ENCODE results near the gene GRIN2A. TPM values are rescaled to one million over a fixed set of nuclear protein-coding genes. Genes with fewer than 3 reads are reported as not detected.

Gene GRIN2A
- total and polyA plus RNA-seq, 2 donors (not counting 3 experiments of a cell fraction or from before 2014, with no cell fraction given): not detected

- no peaks in the 10 kb centered on the region for H3K27me3 ChIP-seq (ENCODE audit: control insufficient read depth in 2 of 2, insufficient read depth in 2 of 2, low read length in 2 of 2)
- H3K79me2 ChIP-seq (ENCODE audit: control insufficient read depth, insufficient read depth, low read length): no peaks in the 10 kb centered on the region
- H4K20me1 ChIP-seq (replicated peaks; ENCODE audit: control insufficient read depth, extremely low read depth, insufficient read depth, low read length): no peaks in the 10 kb centered on the region
- intact Hi-C loops (cut with micrococcal nuclease): no loop called here
- BruUV-seq (replicated peaks): no TSS peak
- H3K36me3 ChIP-seq (ENCODE audit: control insufficient read depth in 2 of 2, extremely low read depth in 1 of 2, insufficient read depth in 2 of 2, low read length in 2 of 2): no peaks in the 10 kb centered on the region
- no peaks in the 10 kb centered on the region for H3K4me1 ChIP-seq (ENCODE audit: control insufficient read depth, extremely low read depth, insufficient read depth, low read length)
- no peak for TF ChIP-seq MYC (IDR thresholded peaks at IDR 0.05; ENCODE audit: low read depth, low read length)
- no peak for TF ChIP-seq CTCF (IDR thresholded peaks at IDR 0.05; ENCODE audit: extremely low read depth in 1 of 2, insufficient read depth in 1 of 2, low read depth in 1 of 2, low read length in 2 of 2)
- no peak for TF ChIP-seq JUN (IDR thresholded peaks at IDR 0.05; ENCODE audit: borderline replicate concordance, insufficient read depth, insufficient read length, low read depth)
- no peak for TF ChIP-seq EZH2 (IDR thresholded peaks at IDR 0.05; ENCODE audit: borderline replicate concordance, low read depth, low read length, severe bottlenecking)
- TF ChIP-seq FOS (IDR thresholded peaks at IDR 0.05; ENCODE audit: borderline replicate concordance, insufficient read depth, low read length): no peak
- no peak for TF ChIP-seq POLR2A (IDR thresholded peaks at IDR 0.05; ENCODE audit: low read depth, low read length)
- TF ChIP-seq POLR2AphosphoS5 (IDR thresholded peaks at IDR 0.05; ENCODE audit: insufficient read depth, low read depth, low read length): no peak
- no peak for TF ChIP-seq MAX (IDR thresholded peaks at IDR 0.05; ENCODE audit: insufficient read depth, insufficient read length)
- no peak for TF ChIP-seq GATA2 (IDR thresholded peaks at IDR 0.05; ENCODE audit: insufficient read depth, insufficient read length, low read depth, low read length)
- no peaks in the 10 kb centered on the region for H3K9me1 ChIP-seq (replicated peaks; ENCODE audit: control insufficient read depth, extremely low read depth, insufficient read depth, low read length)
- H3K4me2 ChIP-seq (ENCODE audit: insufficient read depth, low read length): no peak overlapping the region
- no peak for FAIRE-seq
- H3K4me3 ChIP-seq (replicated peaks in 1 of 3; ENCODE audit: insufficient read depth in 1 of 3, low read depth in 1 of 3, low read length in 3 of 3): no peak overlapping the region
- H3K27ac ChIP-seq (ENCODE audit: insufficient read depth, low read depth, low read length): no peak overlapping the region
- ChIA-PET POLR2A (no interaction called here), CTCF (no interaction called here)
- no peaks in the 10 kb centered on the region for H3K9me3 ChIP-seq (replicated peaks; ENCODE audit: control insufficient read depth, insufficient read depth, low read length)
- dilution Hi-C loops (cut with MboI; ENCODE audit: extremely low pct_ligation_motif_present, low sequenced_read_pairs): no loop called here
- no peak for DNase-seq (ENCODE audit: low read depth, low spot score)
- H2AFZ ChIP-seq (ENCODE audit: low read depth, low read length): no peak overlapping the region
- no peak overlapping the region for H3K9ac ChIP-seq (replicated peaks; ENCODE audit: extremely low read depth, insufficient read depth, low read length)
Observed at GRCh38 chr16:10086620-10087019, 95.6 kb downstream of the GRIN2A start.
